WTC11 (cell line): ENCODE measurements around the gene PLA2G4A. TPM values are rescaled to one million over a fixed set of nuclear protein-coding genes. Genes with fewer than 3 reads are reported as not detected.

Source experiments
- ATAC-seq: fragments of 200-7000 bp; cut with Tn5 transposase; 2 replicates; pipeline ENCODE4 v1.10.0; 2021; ENCODE audit warnings: mild to moderate bottlenecking, moderate library complexity
- CTCF ChIA-PET: fragments of 300-600 bp; sonication (Branson Sonifier 250); formaldehyde crosslinking; loops from one replicate; lab custom pipeline; 2021; ENCODE audit warnings: antibody characterized with exemption; lab: Charles Lee
- POLR2A ChIA-PET: fragments of 350-600 bp; sonication (Branson Sonifier 250); formaldehyde crosslinking; loops from one replicate; lab custom pipeline; 2021; ENCODE audit warnings: antibody characterized with exemption; lab: Charles Lee
- DNase-seq: peaks from one replicate; pipeline ENCODE4 v3.0.0; 2021; ENCODE audit warnings: low spot score
- H3K27ac Mint-ChIP-seq: 2 replicates; pipeline ENCODE4 v1.8.0; 2021; ENCODE audit warnings: mixed read lengths
- H3K27me3 Mint-ChIP-seq: 2 replicates; pipeline ENCODE4 v1.8.0; 2021; ENCODE audit warnings: low read depth, mild to moderate bottlenecking, moderate library complexity, mixed read lengths
- H3K36me3 Mint-ChIP-seq: 2 replicates; pipeline ENCODE4 v1.8.0; 2021; ENCODE audit warnings: mixed read lengths
- H3K4me1 Mint-ChIP-seq: 2 replicates; pipeline ENCODE4 v1.8.0; 2022; ENCODE audit warnings: mixed read lengths
- H3K4me3 Mint-ChIP-seq: 2 replicates; pipeline ENCODE4 v1.8.0; 2021; ENCODE audit warnings: mild to moderate bottlenecking, moderate library complexity, mixed read lengths
- H3K9me3 Mint-ChIP-seq: 2 replicates; pipeline ENCODE4 v1.8.0; 2021; ENCODE audit warnings: mixed read lengths
- ATF1 ChIP-seq: sonication (generic); formaldehyde crosslinking; IDR thresholded peaks from 2 replicates; pipeline ENCODE4 v1.8.1; 2023; ENCODE audit warnings: mild to moderate bottlenecking, moderate library complexity, missing genetic modification reagents
- CDX4 ChIP-seq: fragments of 250-450 bp; sonication (Bioruptor Pico); IDR thresholded peaks from 2 replicates; pipeline ENCODE4 v1.9.0; 2021; ENCODE audit warnings: moderate library complexity, mild to moderate bottlenecking, inconsistent platforms, borderline replicate concordance
- E2F1 ChIP-seq: sonication (generic); formaldehyde crosslinking; IDR thresholded peaks from 2 replicates; pipeline ENCODE4 v1.8.0; 2022; ENCODE audit warnings: mild to moderate bottlenecking, missing genetic modification reagents
- E2F4 ChIP-seq: sonication (generic); formaldehyde crosslinking; IDR thresholded peaks from 2 replicates; pipeline ENCODE4 v1.8.1; 2022; ENCODE audit warnings: low read depth, mild to moderate bottlenecking, moderate library complexity, missing genetic modification reagents, borderline replicate concordance
- ELF4 ChIP-seq: sonication (generic); formaldehyde crosslinking; IDR thresholded peaks from 2 replicates; pipeline ENCODE4 v1.8.1; 2022; ENCODE audit warnings: low read depth, mild to moderate bottlenecking, moderate library complexity, missing genetic modification reagents
- EMX1 ChIP-seq: fragments of 250-450 bp; sonication (Bioruptor Pico); IDR thresholded peaks from 2 replicates; pipeline ENCODE4 v1.8.0; 2021; ENCODE audit warnings: mild to moderate bottlenecking
- FOXJ3 ChIP-seq: sonication (generic); formaldehyde crosslinking; IDR thresholded peaks from 2 replicates; pipeline ENCODE4 v1.9.0; 2021; ENCODE audit warnings: missing genetic modification reagents, mild to moderate bottlenecking, borderline replicate concordance
- HMGA2 ChIP-seq: fragments of 250-450 bp; sonication (Bioruptor Pico); IDR thresholded peaks from 2 replicates; pipeline ENCODE4 v1.4.0; 2021; ENCODE audit warnings: mild to moderate bottlenecking, moderate library complexity
- HMGXB4 ChIP-seq: sonication (generic); formaldehyde crosslinking; IDR thresholded peaks from 2 replicates; pipeline ENCODE4 v1.8.1; 2023; ENCODE audit warnings: mild to moderate bottlenecking, moderate library complexity, missing genetic modification reagents
- JAZF1 ChIP-seq: fragments of 250-450 bp; sonication (Bioruptor Pico); IDR thresholded peaks from 2 replicates; pipeline ENCODE4 v1.9.0; 2021; ENCODE audit warnings: moderate library complexity, mild to moderate bottlenecking, inconsistent platforms
- NFE2L1 ChIP-seq: sonication (generic); formaldehyde crosslinking; IDR thresholded peaks from 2 replicates; pipeline ENCODE4 v1.8.1; 2023; ENCODE audit warnings: missing genetic modification reagents
- OVOL2 ChIP-seq: fragments of 250-450 bp; sonication (Bioruptor Pico); IDR thresholded peaks from 2 replicates; pipeline ENCODE4 v1.9.0; 2021; ENCODE audit warnings: mild to moderate bottlenecking, borderline replicate concordance
- SMAD3 ChIP-seq: sonication (generic); formaldehyde crosslinking; IDR thresholded peaks from 2 replicates; pipeline ENCODE4 v1.8.0; 2022; ENCODE audit warnings: missing genetic modification reagents, mild to moderate bottlenecking, borderline replicate concordance
- TEAD4 ChIP-seq: sonication (generic); formaldehyde crosslinking; IDR thresholded peaks from 2 replicates; pipeline ENCODE4 v1.8.0; 2022; ENCODE audit warnings: mild to moderate bottlenecking, missing genetic modification reagents
- total RNA-seq: library from RNA; stranded (reverse); gene quantifications from 3 replicates; pipeline ENCODE4 v1.2.3, GENCODE V29; 2021
- TF ChIP-seq, protein P1 (sequence below): fragments of 250-450 bp; sonication (Bioruptor Pico); IDR thresholded peaks from 2 replicates; pipeline ENCODE4 v1.9.0; 2021; ENCODE audit warnings: mild to moderate bottlenecking

PLA2G4A gene
- total RNA-seq, 1 experiment from 2014 or later = 1.3 TPM

DNA sequence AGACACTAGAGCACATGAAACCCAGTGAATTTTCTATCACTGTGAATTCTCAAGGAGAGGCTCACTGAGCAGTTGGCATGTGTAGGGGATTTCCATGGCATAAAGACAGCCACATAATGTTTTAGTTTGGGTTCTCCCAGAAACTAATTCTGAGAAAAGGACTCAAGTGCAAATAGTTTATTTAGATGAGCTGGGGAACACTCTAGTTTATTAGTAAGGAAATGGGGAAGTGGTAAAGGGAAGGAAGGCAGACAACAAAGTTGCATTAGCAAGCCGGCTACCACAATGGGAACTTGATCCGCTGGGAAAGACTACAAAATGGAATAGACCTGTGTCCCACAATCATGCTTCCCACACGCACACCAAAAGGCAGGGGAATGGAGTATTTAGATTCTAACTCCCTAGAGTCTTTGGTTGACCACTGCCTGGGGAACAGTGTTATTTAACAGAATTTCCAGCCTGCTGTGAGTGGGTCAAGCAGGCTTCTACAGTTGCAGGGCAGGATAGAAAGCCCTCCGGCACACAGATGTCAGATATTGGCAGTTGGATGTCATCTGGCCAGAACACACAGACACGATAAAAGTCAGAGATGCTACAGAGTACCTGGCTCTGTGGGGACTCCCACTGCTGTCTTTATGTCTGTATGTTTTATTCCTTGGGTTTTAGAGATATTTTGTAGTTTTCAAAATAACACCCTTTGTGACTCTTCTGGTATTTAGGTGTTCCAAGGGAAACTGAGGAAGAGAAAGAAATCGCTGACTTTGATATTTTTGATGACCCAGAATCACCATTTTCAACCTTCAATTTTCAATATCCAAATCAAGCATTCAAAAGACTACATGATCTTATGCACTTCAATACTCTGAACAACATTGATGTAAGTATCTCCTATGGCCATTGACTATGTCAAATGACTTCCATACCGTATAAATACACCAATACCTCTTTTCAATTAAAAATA is 150.1 kb downstream of the PLA2G4A start (continued):
- no peak for TF ChIP-seq E2F4 (CRISPR knock-in tag)
- TF ChIP-seq JAZF1 (CRISPR knock-in tag) = no peak
- TF ChIP-seq HMGA2 (CRISPR knock-in tag) = no peak

DNA sequence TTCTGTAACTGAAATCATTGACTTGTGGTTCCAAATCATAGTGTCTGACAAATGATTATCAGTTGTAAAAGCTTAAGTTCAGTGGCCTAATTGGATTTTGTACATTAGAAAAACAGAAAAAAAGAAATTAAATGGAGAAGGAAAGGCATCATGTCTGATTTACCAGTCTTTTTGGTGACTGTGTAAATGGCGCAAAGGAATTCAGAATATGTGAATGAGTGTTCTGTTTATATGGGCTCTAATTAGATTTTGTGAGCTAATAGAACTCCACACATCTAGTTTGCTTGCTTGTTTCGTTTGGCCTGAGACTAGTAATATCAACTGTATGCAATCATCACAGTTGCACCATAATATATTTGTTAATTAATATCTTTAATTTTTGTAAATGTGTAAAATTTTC is 151.7 kb downstream of the PLA2G4A start:
- TF ChIP-seq, protein P1, sequence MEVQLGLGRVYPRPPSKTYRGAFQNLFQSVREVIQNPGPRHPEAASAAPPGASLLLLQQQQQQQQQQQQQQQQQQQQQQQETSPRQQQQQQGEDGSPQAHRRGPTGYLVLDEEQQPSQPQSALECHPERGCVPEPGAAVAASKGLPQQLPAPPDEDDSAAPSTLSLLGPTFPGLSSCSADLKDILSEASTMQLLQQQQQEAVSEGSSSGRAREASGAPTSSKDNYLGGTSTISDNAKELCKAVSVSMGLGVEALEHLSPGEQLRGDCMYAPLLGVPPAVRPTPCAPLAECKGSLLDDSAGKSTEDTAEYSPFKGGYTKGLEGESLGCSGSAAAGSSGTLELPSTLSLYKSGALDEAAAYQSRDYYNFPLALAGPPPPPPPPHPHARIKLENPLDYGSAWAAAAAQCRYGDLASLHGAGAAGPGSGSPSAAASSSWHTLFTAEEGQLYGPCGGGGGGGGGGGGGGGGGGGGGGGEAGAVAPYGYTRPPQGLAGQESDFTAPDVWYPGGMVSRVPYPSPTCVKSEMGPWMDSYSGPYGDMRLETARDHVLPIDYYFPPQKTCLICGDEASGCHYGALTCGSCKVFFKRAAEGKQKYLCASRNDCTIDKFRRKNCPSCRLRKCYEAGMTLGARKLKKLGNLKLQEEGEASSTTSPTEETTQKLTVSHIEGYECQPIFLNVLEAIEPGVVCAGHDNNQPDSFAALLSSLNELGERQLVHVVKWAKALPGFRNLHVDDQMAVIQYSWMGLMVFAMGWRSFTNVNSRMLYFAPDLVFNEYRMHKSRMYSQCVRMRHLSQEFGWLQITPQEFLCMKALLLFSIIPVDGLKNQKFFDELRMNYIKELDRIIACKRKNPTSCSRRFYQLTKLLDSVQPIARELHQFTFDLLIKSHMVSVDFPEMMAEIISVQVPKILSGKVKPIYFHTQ = no peak
- H3K9me3 Mint-ChIP-seq = no peaks in the 10 kb centered on the region
- no peak for DNase-seq
- H3K4me3 Mint-ChIP-seq = no peak overlapping the region
- ATAC-seq = no peak
- H3K4me1 Mint-ChIP-seq = peaks cover 18% of the 10 kb centered on the region
- no peaks in the 10 kb centered on the region for H3K36me3 Mint-ChIP-seq
- no peak overlapping the region for H3K27ac Mint-ChIP-seq
- CTCF ChIA-PET = no interaction called here
- no peaks in the 10 kb centered on the region for H3K27me3 Mint-ChIP-seq
- POLR2A ChIA-PET = no interaction called here

DNA sequence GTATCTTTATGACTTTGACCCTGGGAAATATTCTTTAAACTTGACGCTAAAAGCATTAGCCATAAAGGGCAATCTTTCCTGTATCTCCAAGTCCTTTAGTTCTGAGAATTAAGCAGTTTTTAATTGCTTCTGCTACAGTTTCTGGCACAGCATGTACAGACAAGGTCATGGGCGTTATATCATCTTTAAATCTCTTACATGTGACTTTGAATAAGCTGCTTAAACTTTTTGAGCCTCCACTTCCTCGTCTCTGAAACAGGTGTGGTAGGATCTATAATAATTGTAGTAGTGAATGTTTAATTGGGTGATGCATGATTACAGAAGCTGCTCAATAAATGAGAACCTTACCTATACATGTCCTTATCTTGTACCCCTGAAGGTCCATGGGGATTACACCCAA is 153.4 kb downstream of the PLA2G4A start:
- ChIA-PET CTCF (no interaction called here), POLR2A (no interaction called here)
- no peak for ATAC-seq
- H3K27me3 Mint-ChIP-seq = no peaks in the 10 kb centered on the region
- TF ChIP-seq NFE2L1 (CRISPR knock-in tag) (no peak), FOXJ3 (CRISPR knock-in tag) (no peak), ATF1 (no peak), ELF4 (CRISPR knock-in tag) (no peak), TEAD4 (CRISPR knock-in tag) (no peak), EMX1 (CRISPR knock-in tag) (no peak), E2F1 (CRISPR knock-in tag) (no peak), HMGXB4 (CRISPR knock-in tag) (no peak), CDX4 (CRISPR knock-in tag) (no peak), SMAD3 (CRISPR knock-in tag) (no peak), OVOL2 (CRISPR knock-in tag) (no peak)
- TF ChIP-seq, protein P1 = no peak
- no peaks in the 10 kb centered on the region for H3K36me3 Mint-ChIP-seq
- H3K27ac Mint-ChIP-seq = no peak overlapping the region
- H3K9me3 Mint-ChIP-seq = no peaks in the 10 kb centered on the region
- DNase-seq = no peak
- peaks cover 24% of the 10 kb centered on the region for H3K4me1 Mint-ChIP-seq
- no peak overlapping the region for H3K4me3 Mint-ChIP-seq
